GM23248 (cell line): ENCODE data around the gene APOL3. TPM values are rescaled to one million over a fixed set of nuclear protein-coding genes. Genes with fewer than 3 reads are reported as not detected.
"Not testable (repeated sequence)": the region's sequence is repeated elsewhere in the genome, so short reads cannot be mapped to it uniquely, and the experiment has no call there.

Experiments
- DNase-seq: peaks from one replicate; pipeline ENCODE4 v3.0.0-alpha.2; 2015
- H2AFZ ChIP-seq: fragments of 200-600 bp; sonication (generic); 2 replicates; pipeline ENCODE4 v1.6.1; 2016; ENCODE audit warnings: antibody characterized with exemption
- H3F3A ChIP-seq: fragments of 200-600 bp; sonication (generic); 2 replicates; pipeline ENCODE4 v1.6.1; 2016; ENCODE audit warnings: mild to moderate bottlenecking, antibody characterized with exemption, mixed run types; ENCODE audit not compliant: insufficient read depth
- H3K27ac ChIP-seq: fragments of 200-600 bp; sonication (generic); 2 replicates; pipeline ENCODE4 v1.5.1; 2016; ENCODE audit warnings: mild to moderate bottlenecking
- H3K27me3 ChIP-seq: fragments of 200-600 bp; sonication (generic); replicated peaks from 2 replicates; pipeline ENCODE4 v1.6.1; 2016; ENCODE audit warnings: mild to moderate bottlenecking; ENCODE audit not compliant: insufficient read depth
- H3K36me3 ChIP-seq: fragments of 200-600 bp; sonication (generic); 2 replicates; pipeline ENCODE4 v1.6.1; 2016; ENCODE audit warnings: low read depth, mild to moderate bottlenecking
- H3K4me1 ChIP-seq: fragments of 200-600 bp; sonication (generic); 2 replicates; pipeline ENCODE4 v1.6.1; 2016; ENCODE audit warnings: mild to moderate bottlenecking; ENCODE audit not compliant: insufficient read depth
- H3K4me2 ChIP-seq: fragments of 200-600 bp; sonication (generic); one replicate; pipeline ENCODE4 v1.6.1; 2016; ENCODE audit warnings: mild to moderate bottlenecking; ENCODE audit not compliant: unreplicated experiment
- H3K4me3 ChIP-seq: fragments of 200-600 bp; sonication (generic); 2 replicates; pipeline ENCODE4 v1.5.1; 2016; ENCODE audit warnings: mild to moderate bottlenecking
- H3K79me2 ChIP-seq: fragments of 200-600 bp; sonication (generic); 2 replicates; pipeline ENCODE4 v1.6.1; 2016; ENCODE audit warnings: mild to moderate bottlenecking; ENCODE audit not compliant: insufficient read depth
- H3K9ac ChIP-seq: fragments of 200-600 bp; sonication (generic); 2 replicates; pipeline ENCODE4 v1.6.1; 2016; ENCODE audit warnings: mild to moderate bottlenecking
- H3K9me2 ChIP-seq: fragments of 200-600 bp; sonication (generic); 2 replicates; pipeline ENCODE4 v1.6.1; 2016; ENCODE audit warnings: mixed run types, mild to moderate bottlenecking, moderate library complexity; ENCODE audit not compliant: insufficient read depth
- H3K9me3 ChIP-seq: fragments of 200-600 bp; sonication (generic); one replicate; pipeline ENCODE4 v1.6.1; 2017; ENCODE audit warnings: low read depth
- H4K20me1 ChIP-seq: fragments of 200-600 bp; sonication (generic); 2 replicates; pipeline ENCODE4 v1.6.0; 2016; ENCODE audit not compliant: insufficient read depth
- EZH2 ChIP-seq: fragments of 200-600 bp; sonication (generic); IDR thresholded peaks from 2 replicates; pipeline ENCODE4 v1.6.1; 2018; ENCODE audit warnings: antibody characterized with exemption, mild to moderate bottlenecking; ENCODE audit not compliant: insufficient read depth, poor library complexity, severe bottlenecking
- EZH2phosphoT487 ChIP-seq: fragments of 200-600 bp; sonication (generic); IDR thresholded peaks from 2 replicates; pipeline ENCODE4 v1.6.1; 2018; ENCODE audit warnings: antibody characterized with exemption, moderate library complexity, mild to moderate bottlenecking, low read depth; ENCODE audit not compliant: insufficient read depth
- WGBS, 2 experiments: methylation state at CpG; one replicate each; pipeline ENCODE4 v1.1.6; 2015 to 2017; ENCODE audit warnings: low lambda C conversion rate in 2 of 2, low coverage in 1 of 2; ENCODE audit errors: missing lambda C conversion rate in 2 of 2; 5-methylcytosine and 5-hydroxymethylcytosine counted together
- in situ Hi-C: fragments of 300-500 bp; cut with MboI; formaldehyde crosslinking; loops from 2 replicates; pipeline ENCODE4 v1.15.0; 2020
- polyA plus RNA-seq: library from polyadenylated mRNA; unstranded; fragments of >200 nt; fragmentation: Nextera tagmentation; extraction: Ambion mirVana; gene quantifications from 2 replicates; pipeline ENCODE4 v1.2.1, GENCODE V29; 2016
- total RNA-seq: library from RNA; depleted of rRNA; stranded (reverse); fragments of >200 nt; shearing (Covaris generic); gene quantifications from 2 replicates; pipeline ENCODE4 v1.2.3, GENCODE V29; 2014

APOL3 gene
- total and polyA plus RNA-seq, 2 experiments from 2014 or later: 4.0 to 5.5 TPM

GRCh38 chr22:36104435-36104834 is 56.1 kb downstream of the APOL3 start:
- in situ Hi-C loops: loop anchor here (25.0 kb wide), 1 partner anchor 667 kb away; no protein-coding TSS in a partner anchor
- Histone ChIP-seq H3K9ac (no peak overlapping the region), H2AFZ (no peak overlapping the region), H3F3A (no peaks in the 10 kb centered on the region), H3K9me2 (no peaks in the 10 kb centered on the region), H3K4me3 (no peak overlapping the region), H4K20me1 (no peaks in the 10 kb centered on the region), H3K36me3 (no peaks in the 10 kb centered on the region), H3K27me3 (no peaks in the 10 kb centered on the region), H3K9me3 (no peaks in the 10 kb centered on the region), H3K4me1 (no peaks in the 10 kb centered on the region), H3K27ac (no peak overlapping the region), H3K4me2 (no peak overlapping the region), H3K79me2 (no peaks in the 10 kb centered on the region)
- WGBS, 2 experiments: 79 to 82% methylated on average over 9 of the region's 9 CpGs
- no peak for DNase-seq
- TF ChIP-seq EZH2phosphoT487 (no peak), EZH2 (no peak)

GRCh38 chr22:36103891-36104290 is 56.7 kb downstream of the APOL3 start:
- Histone ChIP-seq H2AFZ (no peak overlapping the region), H3K27ac (no peak overlapping the region), H3F3A (no peaks in the 10 kb centered on the region), H3K9me2 (no peaks in the 10 kb centered on the region), H3K9me3 (no peaks in the 10 kb centered on the region), H4K20me1 (no peaks in the 10 kb centered on the region), H3K27me3 (no peaks in the 10 kb centered on the region), H3K4me2 (no peak overlapping the region), H3K9ac (no peak overlapping the region), H3K36me3 (no peaks in the 10 kb centered on the region), H3K4me1 (no peaks in the 10 kb centered on the region), H3K4me3 (no peak overlapping the region), H3K79me2 (no peaks in the 10 kb centered on the region)
- no peak for TF ChIP-seq EZH2phosphoT487
- no peak for TF ChIP-seq EZH2
- in situ Hi-C loops: loop anchor here (25.0 kb wide), 1 partner anchor 667 kb away; no protein-coding TSS in a partner anchor
- DNase-seq: no peak
- WGBS, 2 experiments: 87% methylated on average over 15 to 16 of the region's 16 CpGs

- Histone ChIP-seq H3F3A (no peaks in the 10 kb centered on the region), H3K27me3 (no peaks in the 10 kb centered on the region), H3K9me3 (no peaks in the 10 kb centered on the region), H3K4me1 (no peaks in the 10 kb centered on the region), H3K9ac (no peak overlapping the region), H3K79me2 (no peaks in the 10 kb centered on the region), H3K9me2 (no peaks in the 10 kb centered on the region), H3K27ac (no peak overlapping the region), H3K36me3 (no peaks in the 10 kb centered on the region), H3K4me2 (no peak overlapping the region), H4K20me1 (no peaks in the 10 kb centered on the region), H3K4me3 (no peak overlapping the region), H2AFZ (no peak overlapping the region)
- in situ Hi-C loops: loop anchor here (25.0 kb wide), 1 partner anchor 666 kb away; no protein-coding TSS in a partner anchor
- WGBS, 2 experiments: 79 to 83% methylated on average over 2 of the region's 2 CpGs
- no peak for DNase-seq
- TF ChIP-seq EZH2phosphoT487 (no peak), EZH2 (no peak)
These were observed 57.6 kb downstream of the APOL3 start for GRCh38 chr22:36102995-36103394.

GRCh38 chr22:36101756-36102155 is 58.8 kb downstream of the APOL3 start:
- WGBS, 2 experiments: 42 to 44% methylated on average over 4 of the region's 4 CpGs
- Histone ChIP-seq H3F3A (no peaks in the 10 kb centered on the region), H3K27me3 (no peaks in the 10 kb centered on the region), H2AFZ (no peak overlapping the region), H4K20me1 (no peaks in the 10 kb centered on the region), H3K27ac (no peak overlapping the region), H3K4me1 (no peaks in the 10 kb centered on the region), H3K9ac (no peak overlapping the region), H3K4me3 (no peak overlapping the region), H3K9me3 (no peaks in the 10 kb centered on the region), H3K4me2 (no peak overlapping the region), H3K36me3 (no peaks in the 10 kb centered on the region), H3K79me2 (no peaks in the 10 kb centered on the region), H3K9me2 (no peaks in the 10 kb centered on the region)
- no peak for DNase-seq
- TF ChIP-seq EZH2 (no peak), EZH2phosphoT487 (no peak)
- in situ Hi-C loops: loop anchor here (25.0 kb wide), 1 partner anchor 664 kb away; no protein-coding TSS in a partner anchor

- in situ Hi-C loops: loop anchor here (25.0 kb wide), 1 partner anchor 664 kb away; no protein-coding TSS in a partner anchor
- not testable (repeated sequence) for H3K79me2 ChIP-seq, H3F3A ChIP-seq, H3K27me3 ChIP-seq, H3K4me3 ChIP-seq, H3K4me2 ChIP-seq, H3K9me3 ChIP-seq, H3K36me3 ChIP-seq, H3K27ac ChIP-seq, H3K9ac ChIP-seq, H2AFZ ChIP-seq, DNase-seq, H4K20me1 ChIP-seq, H3K9me2 ChIP-seq, H3K4me1 ChIP-seq
- 83 to 87% methylated on average over 1 to 4 of the region's 4 CpGs for WGBS, 2 experiments
These were observed 59.6 kb downstream of the APOL3 start for GRCh38 chr22:36100908-36101307.
